Neuronal stem cell (in vitro differentiated cells): Measurements from ENCODE around the gene SULT1A2.

ENCODE experiments used
- DNase-seq: peaks from one replicate; pipeline ENCODE4 v3.0.0-alpha.2; 2013; ENCODE audit warnings: low spot score
- H2AFZ ChIP-seq: one replicate; pipeline ENCODE4 v1.6.1; 2013; ENCODE audit warnings: mild to moderate bottlenecking, low read length, inconsistent platforms
- H2AK5ac ChIP-seq: 2 replicates; pipeline ENCODE4 v1.6.1; 2013; ENCODE audit warnings: low read depth, mild to moderate bottlenecking, inconsistent platforms, low read length, moderate library complexity, mixed read lengths
- H2BK120ac ChIP-seq: 2 replicates; pipeline ENCODE4 v1.6.1; 2013; ENCODE audit warnings: low read depth, mild to moderate bottlenecking, inconsistent platforms, low read length, moderate library complexity, mixed read lengths
- H2BK12ac ChIP-seq: one replicate; pipeline ENCODE4 v1.6.1; 2013; ENCODE audit warnings: low read length, inconsistent platforms
- H2BK15ac ChIP-seq: 2 replicates; pipeline ENCODE4 v1.6.1; 2013; ENCODE audit warnings: mild to moderate bottlenecking, low read length, inconsistent platforms, mixed read lengths
- H2BK5ac ChIP-seq: one replicate; pipeline ENCODE4 v1.6.1; 2013; ENCODE audit warnings: inconsistent platforms, mild to moderate bottlenecking, low read length, moderate library complexity
- H3K14ac ChIP-seq: one replicate; pipeline ENCODE4 v1.6.1; 2013; ENCODE audit warnings: low read length, inconsistent platforms
- H3K18ac ChIP-seq: 2 replicates; pipeline ENCODE4 v1.6.1; 2013; ENCODE audit warnings: low read length, inconsistent platforms
- H3K23ac ChIP-seq: 2 replicates; pipeline ENCODE4 v1.6.1; 2013; ENCODE audit warnings: low read depth, mild to moderate bottlenecking, mixed read lengths, low read length, inconsistent platforms; ENCODE audit not compliant: poor library complexity
- H3K27ac ChIP-seq: replicated peaks from 3 replicates; pipeline ENCODE4 v1.5.1; 2013; ENCODE audit warnings: low read length, inconsistent platforms
- H3K27me3 ChIP-seq, 3 experiments: 2 replicates each; pipeline ENCODE4 v1.6.1; 2013; ENCODE audit warnings: low read length in 3 of 3, mild to moderate bottlenecking in 2 of 3, inconsistent platforms in 1 of 3, low read depth in 1 of 3, mixed read lengths in 1 of 3, moderate library complexity in 1 of 3; ENCODE audit not compliant: control insufficient read depth in 3 of 3, insufficient read depth in 3 of 3
- H3K36me3 ChIP-seq, 2 donors: replicated peaks in 1 of 2; 2 replicates each; pipeline ENCODE4 v1.6.1; 2013; ENCODE audit warnings: low read length in 2 of 2; ENCODE audit not compliant: control insufficient read depth in 2 of 2, insufficient read depth in 2 of 2
- H3K4ac ChIP-seq: 2 replicates; pipeline ENCODE4 v1.6.1; 2013; ENCODE audit warnings: inconsistent platforms, mild to moderate bottlenecking, low read length, moderate library complexity
- H3K4me1 ChIP-seq, 2 donors: 1 replicate in 1 of 2; 2 replicates in 1 of 2; pipeline ENCODE4 v1.6.1; 2013; ENCODE audit warnings: low read length in 2 of 2, low read depth in 1 of 2; ENCODE audit not compliant: control insufficient read depth in 2 of 2, insufficient read depth in 1 of 2
- H3K4me2 ChIP-seq: one replicate; pipeline ENCODE4 v1.6.1; 2013; ENCODE audit warnings: mild to moderate bottlenecking, low read length, inconsistent platforms; ENCODE audit not compliant: insufficient read depth, poor library complexity, severe bottlenecking
- H3K4me3 ChIP-seq, 2 donors: 2 replicates each; pipeline ENCODE4 v1.5.1; 2013; ENCODE audit warnings: low read length in 2 of 2, mild to moderate bottlenecking in 2 of 2, inconsistent platforms in 1 of 2, moderate library complexity in 1 of 2
- H3K79me1 ChIP-seq: one replicate; pipeline ENCODE4 v1.6.1; 2013; ENCODE audit warnings: low read depth, mild to moderate bottlenecking, inconsistent platforms, low read length, moderate library complexity
- H3K9ac ChIP-seq: one replicate; pipeline ENCODE4 v1.6.1; 2013; ENCODE audit warnings: mild to moderate bottlenecking, low read depth, low read length, inconsistent platforms; ENCODE audit not compliant: poor library complexity
- H3K9me3 ChIP-seq, 2 donors: replicated peaks in 1 of 2; 2 replicates each; pipeline versions ENCODE3 to v1.6.1; 2013; ENCODE audit warnings: low read length in 2 of 2, mild to moderate bottlenecking in 2 of 2, inconsistent platforms in 1 of 2, low read depth in 1 of 2, mixed read lengths in 1 of 2, moderate library complexity in 1 of 2; ENCODE audit not compliant: control insufficient read depth in 2 of 2, insufficient read depth in 1 of 2
- H4K8ac ChIP-seq: one replicate; pipeline ENCODE4 v1.6.1; 2013; ENCODE audit warnings: low read depth, mild to moderate bottlenecking, inconsistent platforms, low read length, moderate library complexity
- H4K91ac ChIP-seq: one replicate; pipeline ENCODE4 v1.6.1; 2013; ENCODE audit warnings: low read length, low read depth, mild to moderate bottlenecking, inconsistent platforms; ENCODE audit not compliant: poor library complexity
- WGBS, 2 donors: extraction: QIAGEN DNeasy Blood & Tissue Kit; methylation state at CpG; one replicate each; pipeline ENCODE4 v1.1.7; 2013; ENCODE audit warnings: missing lambda C conversion rate in 2 of 2, mixed read lengths in 1 of 2; ENCODE audit not compliant: insufficient read length in 2 of 2, insufficient replicate concordance in 1 of 2; ENCODE audit errors: extremely low coverage in 2 of 2; 5-methylcytosine and 5-hydroxymethylcytosine counted together

SULT1A2 gene

DNA sequence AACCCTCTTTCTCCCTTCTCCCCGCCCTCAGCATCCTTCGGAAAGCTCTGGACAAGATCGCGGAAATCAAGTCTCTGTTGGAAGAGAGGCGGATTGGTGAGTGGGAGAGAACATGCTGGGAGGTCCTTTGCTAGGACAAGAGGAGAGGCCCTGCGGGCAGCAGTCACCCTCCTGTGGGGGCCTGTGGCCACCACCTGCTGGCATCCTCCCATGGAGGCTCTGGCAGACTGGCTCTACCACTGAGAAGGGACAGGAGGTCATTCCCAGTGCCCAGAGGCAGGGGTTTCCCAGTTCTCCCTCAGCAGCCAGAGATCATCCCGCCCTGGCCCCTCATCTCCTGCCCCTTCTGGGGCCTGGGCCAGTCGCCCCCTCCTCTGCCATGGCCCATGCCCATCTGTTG is 7.8 kb downstream of the SULT1A2 start:
- Histone ChIP-seq H3K4me2 (no peak overlapping the region), H3K27ac (no peak overlapping the region), H2BK12ac (no peak overlapping the region), H3K14ac (no peak overlapping the region), H2BK120ac (no peak overlapping the region), H3K4me3 (no peak overlapping the region), H3K27me3 (no peaks in the 10 kb centered on the region), H3K23ac (no peak overlapping the region), H3K36me3 (peaks cover 25 to 69% of the 10 kb centered on the region in 2 donors), H4K91ac (no peak overlapping the region), H3K9me3 (no peaks in the 10 kb centered on the region), H3K18ac (no peak overlapping the region), H2BK5ac (no peak overlapping the region), H3K9ac (no peak overlapping the region), H3K4ac (no peak overlapping the region), H2AK5ac (no peak overlapping the region), H3K4me1 (no peaks in the 10 kb centered on the region), H3K79me1 (no peaks in the 10 kb centered on the region), H4K8ac (no peak overlapping the region), H2BK15ac (no peak overlapping the region), H2AFZ (no peak overlapping the region)
- DNase-seq = no peak
- no CpG with 5 or more reads among the region's 8 CpGs for WGBS, 2 donors

DNA sequence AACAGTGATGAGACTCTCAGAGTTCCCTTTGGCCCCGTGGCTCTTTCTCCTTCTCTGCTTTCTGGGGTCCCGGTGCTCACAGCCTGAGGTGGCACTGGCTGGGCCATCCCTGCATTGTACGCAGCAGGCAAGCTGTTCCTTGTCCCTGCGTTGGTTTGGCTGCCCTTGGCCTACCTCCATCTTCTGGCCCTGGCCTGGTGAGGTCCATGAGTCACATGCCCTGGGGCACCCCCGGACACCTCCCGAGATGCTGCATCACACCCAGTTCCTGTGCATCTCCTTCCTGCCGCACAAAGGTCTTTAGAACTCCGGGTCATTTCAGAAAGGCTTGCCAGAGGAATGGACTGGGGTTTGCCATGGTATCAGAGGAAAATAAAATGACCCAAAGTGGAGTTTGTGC is 9.5 kb downstream of the SULT1A2 start:
- Histone ChIP-seq H3K27ac (no peak overlapping the region), H3K9ac (no peak overlapping the region), H3K36me3 (peaks cover 28 to 76% of the 10 kb centered on the region in 2 donors), H2AK5ac (no peak overlapping the region), H2BK15ac (no peak overlapping the region), H3K14ac (peak overlapping the region; percentile 27), H4K91ac (no peak overlapping the region), H3K4me2 (no peak overlapping the region), H3K9me3 (no peaks in the 10 kb centered on the region), H3K4ac (no peak overlapping the region), H4K8ac (no peak overlapping the region), H3K27me3 (no peaks in the 10 kb centered on the region), H2BK120ac (no peak overlapping the region), H3K23ac (no peak overlapping the region), H3K4me1 (no peaks in the 10 kb centered on the region), H2BK5ac (no peak overlapping the region), H3K79me1 (no peaks in the 10 kb centered on the region), H2BK12ac (no peak overlapping the region), H2AFZ (no peak overlapping the region), H3K4me3 (no peak overlapping the region), H3K18ac (no peak overlapping the region)
- no CpG with 5 or more reads among the region's 8 CpGs for WGBS, 2 donors
- no peak for DNase-seq

DNA sequence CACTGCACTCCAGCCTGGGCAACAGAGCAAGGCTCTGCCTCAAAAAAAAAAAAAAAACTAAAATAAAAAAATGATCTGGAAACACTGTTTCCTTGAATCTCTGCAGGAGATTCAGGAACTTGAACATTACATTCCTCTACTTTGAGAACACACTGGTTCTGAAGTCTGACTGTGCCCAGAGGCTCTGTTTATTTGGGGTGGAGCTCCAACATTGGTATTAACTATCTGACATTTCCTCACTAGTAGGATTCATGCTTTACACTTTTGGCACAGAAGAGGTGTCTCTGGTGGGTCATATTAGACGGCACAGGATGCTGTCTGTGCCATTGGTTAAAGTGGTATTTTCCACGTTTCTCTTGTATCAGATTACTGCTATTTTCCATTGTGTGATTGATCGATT is 10.4 kb downstream of the SULT1A2 start:
- H3K27ac ChIP-seq = no peak overlapping the region
- no peaks in the 10 kb centered on the region for H3K27me3 ChIP-seq
- no peak overlapping the region for H4K91ac ChIP-seq
- H3K79me1 ChIP-seq = no peaks in the 10 kb centered on the region
- no peak overlapping the region for H3K4me3 ChIP-seq
- H3K36me3 ChIP-seq = peaks cover 31 to 79% of the 10 kb centered on the region in 2 donors
- H2BK120ac ChIP-seq = no peak overlapping the region
- H2BK15ac ChIP-seq = no peak overlapping the region
- no peak overlapping the region for H2AFZ ChIP-seq
- H3K4me1 ChIP-seq = no peaks in the 10 kb centered on the region
- H2BK5ac ChIP-seq = no peak overlapping the region
- no peak overlapping the region for H3K14ac ChIP-seq
- no peak for DNase-seq
- no peak overlapping the region for H3K4me2 ChIP-seq
- H3K4ac ChIP-seq = no peak overlapping the region
- no peak overlapping the region for H3K18ac ChIP-seq
- H3K23ac ChIP-seq = no peak overlapping the region
- H2BK12ac ChIP-seq = no peak overlapping the region
- no peak overlapping the region for H2AK5ac ChIP-seq
- no peaks in the 10 kb centered on the region for H3K9me3 ChIP-seq
- H4K8ac ChIP-seq = no peak overlapping the region
- WGBS, 2 donors = no CpG with 5 or more reads among the region's 3 CpGs
- no peak overlapping the region for H3K9ac ChIP-seq

DNA sequence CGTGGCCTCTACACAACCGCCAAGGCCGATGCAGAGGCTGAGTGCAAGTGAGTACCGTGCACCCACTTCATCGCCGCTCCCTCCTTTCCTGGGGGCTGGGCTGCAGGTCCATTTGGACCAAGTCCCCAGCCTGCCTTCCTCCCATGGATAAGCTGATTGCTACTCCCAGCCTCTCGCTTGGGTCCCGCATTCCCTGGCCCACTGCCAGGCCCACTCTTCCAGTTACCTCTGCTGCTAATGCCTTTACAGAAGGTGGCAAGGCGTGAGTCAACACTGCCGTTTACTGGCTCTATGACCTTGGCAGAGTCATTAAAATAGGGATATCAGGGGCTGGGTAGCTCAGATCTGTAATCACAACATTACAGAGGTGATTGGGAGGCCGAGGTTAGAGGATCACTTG is 11.2 kb downstream of the SULT1A2 start:
- Histone ChIP-seq H3K27me3 (no peaks in the 10 kb centered on the region), H3K23ac (no peak overlapping the region), H2BK12ac (no peak overlapping the region), H3K18ac (no peak overlapping the region), H3K27ac (no peak overlapping the region), H4K91ac (no peak overlapping the region), H3K79me1 (peaks cover 2% of the 10 kb centered on the region), H3K14ac (no peak overlapping the region), H2BK120ac (no peak overlapping the region), H3K4ac (no peak overlapping the region), H2BK5ac (no peak overlapping the region), H3K4me2 (no peak overlapping the region), H3K4me3 (no peak overlapping the region), H3K9me3 (no peaks in the 10 kb centered on the region), H3K4me1 (no peaks in the 10 kb centered on the region), H4K8ac (no peak overlapping the region), H3K36me3 (peaks cover 28 to 78% of the 10 kb centered on the region in 2 donors), H3K9ac (no peak overlapping the region), H2BK15ac (no peak overlapping the region), H2AK5ac (no peak overlapping the region), H2AFZ (no peak overlapping the region)
- no CpG with 5 or more reads among the region's 11 CpGs for WGBS, 2 donors
- no peak for DNase-seq
